ENCODE measurements around the gene TBC1D17. TPM values are rescaled to one million over a fixed set of nuclear protein-coding genes. Genes with fewer than 3 reads are reported as not detected.

TBC1D17 gene
- total RNA-seq, 4 donors from 2014 or later = 56.4 to 93.4 (median 59.8) TPM

GRCh38 chr19:49904136-49904535, 26.6 kb downstream of the TBC1D17 start:
- TF ChIP-seq, protein P1, sequence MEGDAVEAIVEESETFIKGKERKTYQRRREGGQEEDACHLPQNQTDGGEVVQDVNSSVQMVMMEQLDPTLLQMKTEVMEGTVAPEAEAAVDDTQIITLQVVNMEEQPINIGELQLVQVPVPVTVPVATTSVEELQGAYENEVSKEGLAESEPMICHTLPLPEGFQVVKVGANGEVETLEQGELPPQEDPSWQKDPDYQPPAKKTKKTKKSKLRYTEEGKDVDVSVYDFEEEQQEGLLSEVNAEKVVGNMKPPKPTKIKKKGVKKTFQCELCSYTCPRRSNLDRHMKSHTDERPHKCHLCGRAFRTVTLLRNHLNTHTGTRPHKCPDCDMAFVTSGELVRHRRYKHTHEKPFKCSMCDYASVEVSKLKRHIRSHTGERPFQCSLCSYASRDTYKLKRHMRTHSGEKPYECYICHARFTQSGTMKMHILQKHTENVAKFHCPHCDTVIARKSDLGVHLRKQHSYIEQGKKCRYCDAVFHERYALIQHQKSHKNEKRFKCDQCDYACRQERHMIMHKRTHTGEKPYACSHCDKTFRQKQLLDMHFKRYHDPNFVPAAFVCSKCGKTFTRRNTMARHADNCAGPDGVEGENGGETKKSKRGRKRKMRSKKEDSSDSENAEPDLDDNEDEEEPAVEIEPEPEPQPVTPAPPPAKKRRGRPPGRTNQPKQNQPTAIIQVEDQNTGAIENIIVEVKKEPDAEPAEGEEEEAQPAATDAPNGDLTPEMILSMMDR (IDR thresholded peaks at IDR 0.05) = no peak
- no peak for TF ChIP-seq POLR2A (IDR thresholded peaks at IDR 0.05)
- intact Hi-C loops (cut with DNase I; ENCODE audit: low total_unique reads) = no loop called here
- H3K4me3 ChIP-seq (ENCODE audit: low read depth, poor library complexity, severe bottlenecking) = no peak overlapping the region
- 61 to 73% methylated on average over 6 of the region's 6 CpGs for WGBS, 2 donors
- no peak for DNase-seq (ENCODE audit: low spot score in 2 of 2)

- 89 to 94% methylated on average over 16 of the region's 16 CpGs for WGBS, 2 donors
- TF ChIP-seq, protein P1 (IDR thresholded peaks at IDR 0.05) = no peak
- TF ChIP-seq POLR2A (IDR thresholded peaks at IDR 0.05) = no peak
- no peak overlapping the region for H3K4me3 ChIP-seq (ENCODE audit: low read depth, poor library complexity, severe bottlenecking)
- intact Hi-C loops (cut with DNase I; ENCODE audit: low total_unique reads) = no loop called here
- no peak for DNase-seq (ENCODE audit: low spot score in 2 of 2)
Observed at GRCh38 chr19:49906879-49907564, 29.5 kb downstream of the TBC1D17 start.

GRCh38 chr19:49907745-49908446, 30.4 kb downstream of the TBC1D17 start:
- intact Hi-C loops (cut with DNase I; ENCODE audit: low total_unique reads) = no loop called here
- no peak for DNase-seq (ENCODE audit: low spot score in 2 of 2)

GRCh38 chr19:49908480-49909420, 31.2 kb downstream of the TBC1D17 start:
- intact Hi-C loops (cut with DNase I; ENCODE audit: low total_unique reads) = no loop called here
- no peak for DNase-seq (ENCODE audit: low spot score in 2 of 2)
- WGBS, 2 donors = 96% methylated on average over 37 of the region's 37 CpGs
- no peak overlapping the region for H3K4me3 ChIP-seq (ENCODE audit: low read depth, poor library complexity, severe bottlenecking)
- TF ChIP-seq, protein P1 (IDR thresholded peaks at IDR 0.05) = no peak
- no peak for TF ChIP-seq POLR2A (IDR thresholded peaks at IDR 0.05)

More at GRCh38 chr19:49907745-49908446, 30.4 kb downstream of the TBC1D17 start:
- no peak overlapping the region for H3K4me3 ChIP-seq (ENCODE audit: low read depth, poor library complexity, severe bottlenecking)
- no peak for TF ChIP-seq POLR2A (IDR thresholded peaks at IDR 0.05)
- TF ChIP-seq, protein P1 (IDR thresholded peaks at IDR 0.05) = no peak
- 88 to 92% methylated on average over 23 of the region's 23 CpGs for WGBS, 2 donors

- DNase-seq (ENCODE audit: low spot score in 2 of 2) = no peak
- no peak for TF ChIP-seq POLR2A (IDR thresholded peaks at IDR 0.05)
- TF ChIP-seq, protein P1 (IDR thresholded peaks at IDR 0.05) = no peak
- 83 to 91% methylated on average over 4 to 5 of the region's 5 CpGs for WGBS, 2 donors
- intact Hi-C loops (cut with DNase I; ENCODE audit: low total_unique reads) = no loop called here
- no peak overlapping the region for H3K4me3 ChIP-seq (ENCODE audit: low read depth, poor library complexity, severe bottlenecking)
Observed at GRCh38 chr19:49910179-49910578, 32.7 kb downstream of the TBC1D17 start.
